GM18519 (cell line): ENCODE measurements around the gene RASGRF1.

Source experiments
- ATAC-seq: cut with Tn5 transposase; IDR thresholded peaks from one replicate; pipeline ENCODE4 v1.9.1; 2021; ENCODE audit warnings: mild to moderate bottlenecking, moderate library complexity; ENCODE audit not compliant: unreplicated experiment, low FRiP score

Gene RASGRF1

DNA sequence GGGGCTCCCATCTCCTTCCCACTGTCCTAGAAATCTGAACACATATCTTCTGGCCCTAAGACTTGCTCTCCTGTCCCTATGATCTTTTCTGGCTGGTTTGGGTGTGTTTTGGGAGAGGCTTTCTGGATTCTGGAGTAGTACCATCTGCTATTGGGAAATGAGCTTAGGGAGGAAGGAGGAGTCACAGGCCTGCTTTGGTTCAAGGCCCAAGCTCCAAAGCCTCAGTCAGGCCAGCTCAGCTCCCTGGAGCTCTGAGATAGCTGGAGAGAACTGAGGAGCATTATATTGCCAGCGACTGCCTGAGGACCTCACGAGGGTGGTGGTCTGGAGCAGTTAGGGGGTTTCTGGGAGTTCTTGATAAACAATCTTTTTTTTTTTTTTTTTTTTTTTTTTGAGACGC, 18.7 kb downstream of the RASGRF1 start:
- ATAC-seq, result no peak

DNA sequence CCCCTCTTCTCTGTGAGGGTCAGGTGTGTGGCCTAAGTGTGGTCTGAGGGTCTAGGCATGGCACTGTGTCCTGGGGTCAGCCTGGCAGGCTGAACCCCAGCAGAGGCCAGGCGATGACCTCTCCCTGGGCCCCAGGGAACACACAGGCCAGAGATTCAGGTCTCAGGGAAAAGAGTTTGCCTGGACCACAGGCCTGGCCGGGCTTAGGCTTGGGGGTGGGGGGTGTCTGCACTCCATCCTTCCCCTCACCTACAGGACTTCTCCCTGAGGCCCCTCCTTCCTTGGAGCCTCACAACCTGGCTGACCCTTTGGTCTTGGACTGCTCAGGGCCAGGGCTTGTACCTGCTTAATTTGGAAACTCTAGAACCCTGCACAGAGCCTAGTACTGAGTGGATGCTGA, 21.8 kb downstream of the RASGRF1 start:
- ATAC-seq, result no peak

DNA sequence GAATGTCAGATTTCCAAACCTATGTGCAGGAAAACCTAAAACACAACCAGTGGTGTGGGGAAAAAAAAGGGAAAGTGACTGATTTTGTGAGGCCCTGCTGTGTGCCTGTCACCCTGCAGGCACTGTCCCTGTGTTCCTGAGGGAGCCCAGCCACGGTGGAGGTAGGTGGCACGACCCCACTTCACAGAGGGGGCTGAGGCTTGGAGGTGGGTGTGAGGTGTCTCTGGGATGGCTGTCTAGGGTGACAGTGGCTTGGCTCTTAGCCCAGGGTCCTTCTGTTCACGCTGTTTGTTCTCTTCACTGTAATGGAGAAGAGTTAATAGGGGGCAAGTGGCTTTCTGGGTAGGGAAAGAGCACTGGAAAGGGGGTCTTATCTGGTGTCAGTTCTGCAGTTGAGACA, 22.6 kb downstream of the RASGRF1 start:
- ATAC-seq, result no peak

- ATAC-seq, result no peak
Measured at GRCh38 chr15:79067072-79067833, 23.3 kb downstream of the RASGRF1 start.

GRCh38 chr15:79066391-79067071, 24.0 kb downstream of the RASGRF1 start:
- no peak for ATAC-seq

- no peak for ATAC-seq
Measured at GRCh38 chr15:79065706-79066376, 24.7 kb downstream of the RASGRF1 start.

DNA sequence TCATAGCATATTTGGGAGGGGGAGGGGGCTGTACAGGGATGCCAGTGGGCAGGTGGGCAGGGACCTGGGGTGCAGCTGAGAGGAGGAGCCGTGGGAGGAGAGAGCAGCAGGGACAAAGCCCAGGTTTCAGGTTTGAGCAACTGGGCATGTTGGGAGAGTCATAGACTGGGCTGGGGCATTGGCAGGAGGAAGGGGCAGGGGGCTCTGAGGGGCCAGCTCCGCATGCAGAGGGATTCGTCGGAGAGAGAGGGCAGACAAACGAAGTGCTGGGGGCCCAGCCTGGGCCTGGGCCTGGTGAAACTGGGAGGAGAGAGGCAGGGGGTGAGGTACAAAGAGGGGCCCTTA, 25.2 kb downstream of the RASGRF1 start:
- ATAC-seq, result no peak

DNA sequence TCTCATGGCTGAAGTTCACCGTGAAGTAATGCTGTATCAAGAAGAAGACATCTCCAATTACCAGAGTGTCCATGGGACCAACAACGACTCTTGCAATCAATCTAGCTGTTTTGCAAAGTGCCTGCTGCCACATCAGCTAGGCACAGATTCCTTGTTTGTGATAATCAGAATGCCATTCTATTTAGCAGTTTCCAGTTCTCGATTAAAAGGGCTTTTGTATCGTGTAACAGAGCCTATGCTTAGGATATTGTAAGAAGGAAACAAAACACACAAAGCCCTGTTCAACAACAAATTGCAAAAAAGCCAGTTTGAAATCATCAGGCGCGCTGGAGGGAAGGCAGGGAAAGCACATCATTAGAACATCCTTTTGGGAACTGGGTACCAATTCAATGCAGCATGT, 26.1 kb downstream of the RASGRF1 start:
- ATAC-seq, result no peak

DNA sequence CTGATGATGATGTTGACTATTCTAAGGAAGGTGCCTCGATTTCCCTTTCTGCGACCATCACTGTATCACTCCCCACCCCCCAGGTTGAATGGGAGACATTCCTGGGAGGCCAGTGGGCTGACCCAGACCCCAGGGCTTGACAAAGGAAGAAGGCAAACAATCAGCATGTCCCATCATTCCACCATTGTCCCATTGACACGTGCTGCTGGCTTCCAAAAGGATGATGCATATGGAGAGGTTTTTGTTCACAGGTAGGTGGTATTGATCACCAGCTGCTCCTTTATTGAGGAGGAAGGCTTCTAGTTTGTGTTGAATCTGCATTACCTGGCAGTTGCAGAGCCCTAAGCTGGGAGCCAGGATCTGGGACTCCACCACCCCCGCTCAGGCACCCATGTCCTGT, 30.4 kb downstream of the RASGRF1 start:
- no peak for ATAC-seq

DNA sequence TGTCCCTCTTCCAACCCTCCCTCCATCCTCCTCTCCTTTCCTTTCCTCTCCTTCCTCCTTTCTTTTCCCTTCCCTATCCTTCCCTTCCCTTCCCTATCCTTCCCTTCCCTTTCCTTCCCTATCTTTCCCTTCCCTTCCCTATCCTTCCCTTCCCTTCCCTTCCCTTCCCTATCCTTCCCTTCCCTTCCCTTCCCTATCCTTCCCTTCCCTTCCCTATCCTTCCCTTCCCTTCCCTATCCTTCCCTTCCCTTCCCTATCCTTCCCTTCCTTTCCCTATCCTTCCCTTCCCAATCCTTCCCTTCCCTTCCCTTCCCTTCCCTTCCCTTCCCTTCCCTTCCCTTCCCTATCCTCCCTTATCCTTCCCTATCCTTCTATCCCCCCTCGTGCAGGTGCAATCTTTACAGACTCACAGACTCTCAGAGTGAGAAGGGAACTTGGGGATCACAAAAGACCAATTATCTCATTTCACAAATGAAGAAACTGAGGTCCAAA, 31.5 kb downstream of the RASGRF1 start:
- ATAC-seq, result no peak

GRCh38 chr15:79058260-79058850, 32.2 kb downstream of the RASGRF1 start:
- no peak for ATAC-seq

DNA sequence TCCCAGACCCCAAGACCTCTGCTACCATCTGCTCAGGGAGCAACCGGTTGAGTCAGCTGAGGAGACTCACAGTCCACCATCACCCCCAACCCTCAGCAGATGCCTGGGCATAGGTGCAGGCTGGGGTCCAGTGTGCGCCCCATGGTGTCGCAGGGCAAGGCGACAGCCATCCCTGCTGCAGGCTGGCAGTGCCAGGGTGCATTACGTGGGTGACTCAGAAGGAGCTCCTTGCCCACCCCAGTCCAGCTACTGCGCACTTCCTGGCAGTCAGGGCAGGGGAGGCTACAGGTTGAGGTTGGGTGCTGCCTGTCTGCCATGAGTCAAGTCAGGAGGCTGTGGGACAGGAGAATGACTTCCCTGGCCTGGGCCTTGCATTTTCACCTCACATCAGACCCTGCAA, 33.5 kb downstream of the RASGRF1 start:
- ATAC-seq, result no peak

DNA sequence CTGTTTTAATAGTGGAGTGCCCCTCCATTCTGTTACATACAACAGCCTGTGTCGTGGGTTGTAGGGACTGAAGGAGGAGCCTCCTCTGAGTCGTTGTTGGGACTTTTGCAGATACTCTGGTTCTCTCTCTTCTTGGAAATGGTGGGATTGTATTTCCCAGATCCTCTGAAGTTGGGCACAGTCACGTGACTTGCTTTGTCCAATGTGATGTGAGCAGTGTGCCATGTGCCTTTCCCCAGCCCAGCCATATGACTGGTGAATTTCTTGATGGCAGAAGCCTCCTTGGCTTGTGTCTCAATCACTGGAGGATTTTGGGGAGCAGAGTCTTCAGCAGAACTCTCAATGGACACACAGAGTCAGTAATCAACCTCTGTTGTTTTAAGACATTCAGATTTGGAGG, 36.2 kb downstream of the RASGRF1 start:
- no peak for ATAC-seq

DNA sequence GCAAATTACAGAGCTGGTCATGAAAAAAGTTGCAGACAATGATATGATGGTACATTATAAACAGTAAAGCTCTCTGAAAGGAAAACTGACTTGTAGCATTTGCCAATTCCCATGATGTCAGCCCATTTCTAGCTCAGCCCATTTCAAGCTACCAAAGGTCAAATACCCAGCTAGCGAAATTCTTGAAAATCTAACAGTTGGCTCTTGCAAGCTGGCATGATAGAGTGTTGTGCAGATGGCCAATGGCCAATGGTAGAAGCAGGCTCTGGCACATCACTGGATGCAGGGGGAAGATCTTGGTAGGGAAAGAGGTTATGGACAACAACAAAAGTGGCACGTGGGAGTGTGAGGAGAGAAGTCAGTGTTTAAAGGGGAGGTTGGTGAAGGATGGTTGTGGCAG, 36.7 kb downstream of the RASGRF1 start:
- no peak for ATAC-seq

GRCh38 chr15:79051941-79052731, 38.4 kb downstream of the RASGRF1 start:
- ATAC-seq, result no peak

DNA sequence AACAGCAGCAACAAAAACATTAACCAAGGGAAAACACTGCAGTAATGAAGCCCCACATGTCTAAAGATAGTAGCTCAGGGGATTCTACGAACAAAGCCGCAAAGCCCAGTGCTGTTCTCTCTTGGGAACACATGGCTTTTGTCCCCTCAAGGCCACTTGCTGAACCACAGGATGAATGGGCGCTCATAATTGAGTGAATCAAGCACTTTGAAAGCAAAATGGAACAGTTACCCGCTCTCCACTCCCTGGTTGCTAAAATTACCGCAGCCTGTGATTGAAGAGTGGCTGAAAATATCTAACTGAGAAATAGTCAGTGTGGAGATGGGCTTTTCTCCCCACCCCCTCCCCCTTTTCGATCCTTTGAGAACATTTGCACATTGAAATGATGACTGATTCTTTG, 39.6 kb downstream of the RASGRF1 start:
- no peak for ATAC-seq

- ATAC-seq, result no peak
Measured at GRCh38 chr15:79050341-79050740, 40.2 kb downstream of the RASGRF1 start.

DNA sequence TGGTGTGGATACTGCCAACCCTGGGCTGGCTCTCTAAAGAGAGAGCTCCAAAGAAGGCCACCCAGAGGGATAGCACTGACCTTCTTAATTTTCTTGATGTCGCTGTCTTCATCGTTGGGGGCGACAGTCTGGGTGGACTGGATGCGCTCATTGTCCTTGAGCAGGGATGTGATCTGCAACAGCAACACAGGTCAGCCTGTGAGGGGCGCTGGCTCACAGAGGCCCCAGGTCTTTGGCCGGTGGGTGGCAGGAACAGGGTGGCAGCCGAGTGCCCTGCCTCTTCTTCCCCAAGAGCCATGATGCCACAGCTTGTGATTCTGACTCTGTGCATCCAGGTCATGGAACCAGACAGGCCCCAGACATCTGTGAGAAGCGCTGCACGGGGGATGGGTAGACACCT, 41.2 kb downstream of the RASGRF1 start:
- no peak for ATAC-seq

- no peak for ATAC-seq
Measured at GRCh38 chr15:79047676-79048439, 42.7 kb downstream of the RASGRF1 start.
